Measurements from ENCODE around the gene POGK.
"Not testable (repeated sequence)": the region's sequence is repeated elsewhere in the genome, so short reads cannot be mapped to it uniquely, and the experiment has no call there.

POGK gene, protein sequence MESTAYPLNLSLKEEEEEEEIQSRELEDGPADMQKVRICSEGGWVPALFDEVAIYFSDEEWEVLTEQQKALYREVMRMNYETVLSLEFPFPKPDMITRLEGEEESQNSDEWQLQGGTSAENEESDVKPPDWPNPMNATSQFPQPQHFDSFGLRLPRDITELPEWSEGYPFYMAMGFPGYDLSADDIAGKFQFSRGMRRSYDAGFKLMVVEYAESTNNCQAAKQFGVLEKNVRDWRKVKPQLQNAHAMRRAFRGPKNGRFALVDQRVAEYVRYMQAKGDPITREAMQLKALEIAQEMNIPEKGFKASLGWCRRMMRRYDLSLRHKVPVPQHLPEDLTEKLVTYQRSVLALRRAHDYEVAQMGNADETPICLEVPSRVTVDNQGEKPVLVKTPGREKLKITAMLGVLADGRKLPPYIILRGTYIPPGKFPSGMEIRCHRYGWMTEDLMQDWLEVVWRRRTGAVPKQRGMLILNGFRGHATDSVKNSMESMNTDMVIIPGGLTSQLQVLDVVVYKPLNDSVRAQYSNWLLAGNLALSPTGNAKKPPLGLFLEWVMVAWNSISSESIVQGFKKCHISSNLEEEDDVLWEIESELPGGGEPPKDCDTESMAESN

DNA sequence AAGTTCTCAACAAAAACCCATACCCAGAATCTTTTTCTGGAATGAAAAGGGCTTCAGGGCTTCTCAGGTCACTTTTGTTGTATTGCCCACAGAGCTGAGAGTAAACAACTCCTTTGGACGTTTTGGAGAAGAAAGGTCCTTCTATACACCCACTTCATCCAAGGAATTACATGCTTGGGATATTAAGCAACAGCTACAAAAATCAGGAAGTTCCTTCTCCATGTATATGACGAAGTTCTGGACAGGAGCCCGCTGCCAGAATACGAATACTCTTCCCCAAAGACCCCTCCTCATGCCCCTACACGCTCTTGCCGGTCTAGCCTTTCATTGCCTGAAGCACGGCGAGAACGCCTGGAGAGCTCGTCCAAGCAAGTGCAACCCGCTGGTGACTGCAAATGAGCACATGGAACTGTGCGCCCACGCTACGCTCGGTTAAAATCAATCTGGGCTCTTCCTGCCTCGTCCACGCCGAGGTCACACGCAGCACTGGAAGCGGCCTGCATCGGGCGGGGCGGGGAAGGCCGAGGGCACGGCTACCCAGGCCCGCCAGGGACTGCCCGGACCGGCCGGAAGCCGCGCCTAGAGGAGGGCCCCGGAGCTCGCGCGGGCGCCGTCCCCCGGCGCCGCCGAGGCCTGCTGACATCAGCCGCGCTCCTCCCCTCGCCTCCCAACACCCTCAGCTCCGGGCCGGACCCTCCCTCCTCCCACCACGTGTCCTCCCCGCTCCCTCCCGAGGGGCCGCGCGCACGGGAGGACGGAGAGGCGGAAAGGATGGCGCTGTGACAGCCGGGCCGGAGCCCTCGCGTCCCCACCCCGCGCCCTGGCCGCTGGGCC is at the start of gene POGK:
POGK (plus strand) TSS at position 710 of the 834 bp plus-strand sequence. CDS start 1,482 bp downstream, outside the sequence.
- peak; percentile 91 for DNase-seq (ENCODE audit: low spot score)
- Mint-ChIP-seq H3K9me3 (no peaks in the 10 kb centered on the region), H3K36me3 (ENCODE audit: low read depth) (peaks cover 27% of the 10 kb centered on the region), H3K27me3 (ENCODE audit: low read depth) (peaks cover 4% of the 10 kb centered on the region), H3K4me3 (peak within 1 kb of the TSS; percentile 88), H3K4me1 (ENCODE audit: low read depth) (peaks cover 22% of the 10 kb centered on the region), H3K27ac (peak within 1 kb of the TSS; percentile 90)

DNA sequence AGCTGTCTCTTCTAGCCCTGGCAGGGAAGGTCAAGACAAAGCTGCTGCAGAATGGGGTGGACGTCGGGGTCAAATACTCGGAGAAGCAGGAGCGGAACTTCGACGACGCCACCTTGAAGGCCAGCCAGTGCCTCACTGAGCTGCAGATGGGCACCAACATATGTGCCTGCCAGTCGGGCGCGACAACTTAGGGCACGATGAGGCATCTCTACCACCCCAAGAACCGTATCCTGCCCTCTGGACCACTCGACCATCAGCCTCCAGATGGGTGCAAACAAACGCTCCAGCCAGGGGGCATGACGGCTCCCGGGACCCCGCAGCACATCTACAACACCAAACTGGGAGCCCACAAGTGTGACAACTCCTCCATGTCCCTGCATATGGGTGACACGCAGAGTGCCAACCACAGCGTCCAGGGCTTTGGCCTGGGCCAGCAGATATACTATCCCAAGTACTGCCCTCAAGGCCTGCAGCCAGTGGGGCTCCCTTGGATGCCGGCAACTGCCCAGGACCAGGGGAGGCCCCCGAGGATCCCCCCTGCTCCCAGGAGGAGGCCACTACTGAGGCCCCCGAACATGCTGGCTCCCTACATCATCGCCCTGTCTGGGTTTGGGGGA is 42.5 kb upstream of the POGK start:
- Mint-ChIP-seq H3K9me3 (no peaks in the 10 kb centered on the region), H3K36me3 (ENCODE audit: low read depth) (no peaks in the 10 kb centered on the region), H3K27me3 (ENCODE audit: low read depth) (peaks cover 6% of the 10 kb centered on the region), H3K4me3 (no peak overlapping the region), H3K4me1 (ENCODE audit: low read depth) (no peaks in the 10 kb centered on the region), H3K27ac (no peak overlapping the region)
- no peak for DNase-seq (ENCODE audit: low spot score)

DNA sequence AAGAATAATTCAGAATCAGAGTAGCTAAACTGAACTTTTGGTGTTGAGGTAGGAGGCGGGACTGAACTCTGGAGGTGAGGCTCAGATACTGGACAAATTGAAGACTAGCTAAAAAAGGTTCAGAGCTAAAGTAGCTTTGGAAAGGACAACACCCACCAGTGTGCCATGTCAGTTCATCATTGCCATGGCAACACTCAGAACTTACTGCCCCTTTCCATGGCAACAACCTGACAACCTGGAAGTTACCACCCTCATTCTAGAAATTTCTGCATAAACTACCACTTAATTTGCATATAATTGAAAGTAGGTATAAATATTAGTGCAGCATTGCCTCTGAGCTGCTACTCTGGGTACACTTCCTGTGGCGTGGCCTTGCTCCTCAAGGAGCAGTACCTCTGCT is 30.3 kb upstream of the POGK start:
- H3K27ac Mint-ChIP-seq = no peak overlapping the region
- H3K9me3 Mint-ChIP-seq = no peaks in the 10 kb centered on the region
- H3K4me1 Mint-ChIP-seq (ENCODE audit: low read depth) = peaks cover 2% of the 10 kb centered on the region
- peaks cover 7% of the 10 kb centered on the region for H3K27me3 Mint-ChIP-seq (ENCODE audit: low read depth)
- DNase-seq (ENCODE audit: low spot score) = no peak
- H3K4me3 Mint-ChIP-seq = no peak overlapping the region
- H3K36me3 Mint-ChIP-seq (ENCODE audit: low read depth) = no peaks in the 10 kb centered on the region

DNA sequence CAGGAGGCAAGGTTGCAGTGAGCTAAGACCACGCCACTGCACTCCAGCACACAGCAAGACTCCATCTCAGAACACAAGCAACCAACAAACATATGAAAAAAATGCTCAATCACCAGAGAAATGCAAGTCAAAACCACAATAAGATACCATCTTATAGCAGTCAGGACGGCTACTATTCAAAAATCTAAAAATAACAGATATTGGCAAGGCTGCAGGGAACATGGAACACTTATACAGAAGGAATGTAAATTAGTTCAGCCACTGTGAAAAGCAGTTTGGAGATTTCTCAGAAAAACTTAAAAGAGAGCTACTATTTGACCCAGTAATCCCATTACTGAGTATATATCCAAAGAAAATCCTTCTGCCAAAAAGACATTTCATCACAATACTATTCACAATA is 27.6 kb upstream of the POGK start:
- H3K36me3 Mint-ChIP-seq (ENCODE audit: low read depth) = no peaks in the 10 kb centered on the region
- DNase-seq (ENCODE audit: low spot score) = no peak
- no peak overlapping the region for H3K27ac Mint-ChIP-seq
- no peak overlapping the region for H3K4me3 Mint-ChIP-seq
- H3K27me3 Mint-ChIP-seq (ENCODE audit: low read depth) = peaks cover 7% of the 10 kb centered on the region
- H3K9me3 Mint-ChIP-seq = no peaks in the 10 kb centered on the region
- no peaks in the 10 kb centered on the region for H3K4me1 Mint-ChIP-seq (ENCODE audit: low read depth)

DNA sequence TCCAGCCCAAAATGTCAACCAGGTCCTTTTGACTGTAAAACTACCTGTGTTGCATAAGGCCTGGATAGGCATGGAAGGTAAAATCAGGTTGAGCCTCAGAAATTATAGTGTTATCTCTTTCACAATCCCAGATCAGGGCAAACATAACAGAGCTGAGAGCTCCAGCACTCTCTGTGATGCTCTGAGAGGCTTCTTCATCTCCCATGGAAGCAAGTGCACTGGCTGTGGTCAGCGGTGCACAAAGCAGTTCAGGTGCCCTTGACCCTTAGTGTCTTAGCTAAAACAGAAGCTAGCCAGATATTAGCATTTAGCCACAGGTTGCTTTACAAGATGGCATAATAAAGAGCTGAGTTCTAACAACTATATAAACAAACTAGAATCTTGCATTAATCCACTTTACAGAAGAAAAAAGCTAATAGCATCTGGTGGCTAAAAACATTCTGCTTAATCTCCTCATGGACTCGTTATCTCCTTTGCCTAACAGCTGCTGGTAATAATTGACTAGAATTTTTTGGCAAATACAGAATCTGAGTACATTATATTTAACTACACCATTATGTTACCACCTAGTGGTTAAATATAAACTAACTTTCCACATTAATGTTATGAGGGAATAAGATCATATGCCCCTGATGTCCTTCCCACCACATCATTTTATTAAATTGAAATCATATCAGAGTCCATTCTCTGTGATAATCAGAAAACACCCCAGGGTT is 25.6 kb upstream of the POGK start:
- Mint-ChIP-seq H3K9me3 (no peaks in the 10 kb centered on the region), H3K27ac (no peak overlapping the region), H3K4me1 (ENCODE audit: low read depth) (no peaks in the 10 kb centered on the region), H3K36me3 (ENCODE audit: low read depth) (no peaks in the 10 kb centered on the region), H3K27me3 (ENCODE audit: low read depth) (peaks cover 9% of the 10 kb centered on the region), H3K4me3 (no peak overlapping the region)
- no peak for DNase-seq (ENCODE audit: low spot score)

DNA sequence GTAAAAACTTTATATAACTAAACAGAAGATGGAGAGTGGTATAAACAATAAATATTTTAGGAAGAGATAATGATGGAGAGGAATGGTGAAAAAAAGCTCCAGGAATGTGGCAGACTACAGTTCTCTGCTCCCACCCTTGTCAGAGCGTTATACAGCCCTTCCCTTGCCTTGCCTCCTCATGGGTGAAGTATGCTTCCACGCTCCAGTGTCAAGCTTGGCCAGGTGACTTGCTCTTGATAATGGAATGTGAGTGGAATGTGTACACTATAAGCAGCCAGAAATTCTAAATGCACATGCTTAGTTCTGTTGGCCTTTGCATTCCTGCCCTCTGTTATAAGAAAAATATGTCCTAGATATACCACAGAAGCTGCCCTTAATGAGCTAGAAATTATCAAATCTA is 24.7 kb upstream of the POGK start:
- Mint-ChIP-seq H3K4me3 (no peak overlapping the region), H3K9me3 (no peaks in the 10 kb centered on the region), H3K36me3 (ENCODE audit: low read depth) (no peaks in the 10 kb centered on the region), H3K4me1 (ENCODE audit: low read depth) (no peaks in the 10 kb centered on the region), H3K27me3 (ENCODE audit: low read depth) (peaks cover 13% of the 10 kb centered on the region), H3K27ac (no peak overlapping the region)
- no peak for DNase-seq (ENCODE audit: low spot score)

DNA sequence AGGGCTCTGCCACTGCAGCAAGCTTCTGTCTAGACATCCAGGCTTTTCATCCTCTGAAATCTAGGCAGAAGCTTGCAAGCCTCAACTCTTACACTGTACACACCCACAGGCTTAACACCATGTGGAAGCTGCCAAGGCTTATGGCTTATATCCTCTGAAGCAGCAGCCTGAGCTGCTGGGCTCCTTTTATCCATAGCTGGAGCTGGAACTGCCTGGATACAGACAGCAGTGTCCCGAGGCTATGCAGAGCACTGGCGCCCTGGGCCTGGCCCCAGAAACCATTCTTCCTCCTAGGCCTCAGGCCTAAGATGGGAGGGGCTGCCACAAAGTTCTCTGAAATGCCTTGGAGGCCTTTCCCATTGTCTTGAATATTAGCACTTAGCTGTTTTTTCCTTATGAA is 19.3 kb upstream of the POGK start:
- no peak for DNase-seq (ENCODE audit: low spot score)
- no peak overlapping the region for H3K27ac Mint-ChIP-seq
- no peak overlapping the region for H3K4me3 Mint-ChIP-seq
- no peaks in the 10 kb centered on the region for H3K9me3 Mint-ChIP-seq
- H3K27me3 Mint-ChIP-seq (ENCODE audit: low read depth) = peaks cover 5% of the 10 kb centered on the region
- no peaks in the 10 kb centered on the region for H3K36me3 Mint-ChIP-seq (ENCODE audit: low read depth)
- H3K4me1 Mint-ChIP-seq (ENCODE audit: low read depth) = no peaks in the 10 kb centered on the region

DNA sequence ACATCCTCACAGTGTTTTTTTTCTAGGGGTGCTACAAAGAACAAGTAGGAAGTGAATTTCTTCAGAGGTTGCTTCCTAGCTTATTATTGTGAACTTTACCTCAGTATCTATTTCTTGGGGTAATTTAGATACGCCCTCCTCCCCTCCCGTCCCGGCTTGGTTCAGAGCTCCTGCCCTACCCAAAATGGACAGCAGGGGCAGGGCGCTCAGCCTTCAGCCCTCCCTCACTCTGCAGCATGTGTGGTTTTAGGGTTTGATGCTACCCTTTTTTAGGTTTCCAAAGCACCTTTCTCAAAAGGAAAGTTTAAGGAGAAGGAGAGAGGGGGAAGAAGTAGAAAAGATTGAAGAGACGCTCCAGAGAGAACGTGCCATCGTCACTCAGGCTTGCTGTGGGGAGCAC is 16.9 kb upstream of the POGK start:
- Mint-ChIP-seq H3K9me3 (no peaks in the 10 kb centered on the region), H3K36me3 (ENCODE audit: low read depth) (no peaks in the 10 kb centered on the region), H3K27me3 (ENCODE audit: low read depth) (peaks cover 5% of the 10 kb centered on the region), H3K4me3 (no peak overlapping the region), H3K4me1 (ENCODE audit: low read depth) (no peaks in the 10 kb centered on the region), H3K27ac (no peak overlapping the region)
- no peak for DNase-seq (ENCODE audit: low spot score)

DNA sequence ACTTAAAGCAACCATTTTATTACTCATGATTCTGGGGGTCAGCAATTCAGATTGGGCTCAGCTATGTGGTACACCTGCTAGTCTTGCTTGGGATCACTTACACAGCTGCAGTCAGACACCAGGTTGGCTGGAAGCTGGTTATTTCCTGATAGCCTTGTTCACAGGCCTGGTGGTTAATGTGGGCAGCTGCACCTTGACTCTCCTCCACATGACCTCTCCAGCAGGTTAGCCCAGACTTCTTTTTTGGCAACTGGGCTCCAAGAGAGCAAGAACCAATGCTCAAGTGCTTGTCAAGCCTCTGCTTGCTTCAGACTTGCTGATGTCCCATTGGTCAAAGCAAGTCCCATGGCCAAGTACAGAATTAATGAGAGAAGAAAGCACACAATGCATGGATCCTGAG is 11.8 kb upstream of the POGK start:
- no peak for DNase-seq (ENCODE audit: low spot score)
- Mint-ChIP-seq H3K27ac (no peak overlapping the region), H3K4me1 (ENCODE audit: low read depth) (no peaks in the 10 kb centered on the region), H3K4me3 (no peak overlapping the region), H3K9me3 (peaks cover 21% of the 10 kb centered on the region), H3K36me3 (ENCODE audit: low read depth) (no peaks in the 10 kb centered on the region), H3K27me3 (ENCODE audit: low read depth) (peaks cover 7% of the 10 kb centered on the region)

DNA sequence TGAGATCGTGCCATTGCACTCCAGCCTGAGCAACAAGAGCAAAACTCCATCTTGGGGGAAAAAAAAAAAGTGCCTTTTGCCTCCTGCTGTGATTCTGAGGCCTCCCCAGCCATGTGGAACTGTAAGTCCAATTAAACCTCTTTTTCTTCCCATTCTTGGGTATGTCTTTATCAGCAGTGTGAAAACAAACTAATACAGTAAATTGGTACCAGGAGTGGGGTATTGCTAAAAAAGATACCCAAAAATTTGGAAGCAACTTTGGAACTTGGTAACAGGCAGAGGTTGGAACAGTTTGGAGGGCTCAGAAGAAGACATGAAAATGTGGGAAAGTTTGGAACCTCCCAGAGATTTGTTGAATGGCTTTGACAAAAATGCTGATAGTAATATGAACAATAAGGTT is 9.5 kb upstream of the POGK start:
- not testable (repeated sequence) for H3K4me3 Mint-ChIP-seq; H3K36me3 Mint-ChIP-seq (ENCODE audit: low read depth); DNase-seq (ENCODE audit: low spot score); H3K27ac Mint-ChIP-seq; H3K4me1 Mint-ChIP-seq (ENCODE audit: low read depth)
- H3K27me3 Mint-ChIP-seq (ENCODE audit: low read depth) = peaks cover 11% of the 10 kb centered on the region
- H3K9me3 Mint-ChIP-seq = peaks cover 21% of the 10 kb centered on the region

DNA sequence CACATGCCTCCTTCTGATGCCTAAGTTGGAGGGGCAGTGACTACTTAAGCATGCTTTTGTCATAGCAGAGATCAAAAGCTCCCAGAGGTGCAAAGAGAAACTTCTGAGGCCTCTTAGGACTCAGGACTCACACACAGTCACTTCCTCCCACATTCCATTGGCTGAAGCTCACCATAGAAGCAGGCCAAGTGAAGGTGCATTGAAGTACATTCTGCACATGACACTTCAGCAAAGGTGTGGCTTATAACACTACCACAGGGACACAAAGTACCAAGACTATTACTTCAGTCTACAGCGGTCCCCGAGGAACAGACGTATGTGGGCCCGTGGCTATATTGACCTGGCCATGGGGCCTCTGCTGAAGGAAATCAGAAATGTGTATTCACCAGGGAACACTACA is 2.5 kb upstream of the POGK start:
- Mint-ChIP-seq H3K27me3 (ENCODE audit: low read depth) (peaks cover 7% of the 10 kb centered on the region), H3K36me3 (ENCODE audit: low read depth) (peaks cover 11% of the 10 kb centered on the region), H3K27ac (no peak overlapping the region), H3K9me3 (peaks cover 4% of the 10 kb centered on the region), H3K4me1 (ENCODE audit: low read depth) (peaks cover 19% of the 10 kb centered on the region), H3K4me3 (no peak overlapping the region)
- no peak for DNase-seq (ENCODE audit: low spot score)

DNA sequence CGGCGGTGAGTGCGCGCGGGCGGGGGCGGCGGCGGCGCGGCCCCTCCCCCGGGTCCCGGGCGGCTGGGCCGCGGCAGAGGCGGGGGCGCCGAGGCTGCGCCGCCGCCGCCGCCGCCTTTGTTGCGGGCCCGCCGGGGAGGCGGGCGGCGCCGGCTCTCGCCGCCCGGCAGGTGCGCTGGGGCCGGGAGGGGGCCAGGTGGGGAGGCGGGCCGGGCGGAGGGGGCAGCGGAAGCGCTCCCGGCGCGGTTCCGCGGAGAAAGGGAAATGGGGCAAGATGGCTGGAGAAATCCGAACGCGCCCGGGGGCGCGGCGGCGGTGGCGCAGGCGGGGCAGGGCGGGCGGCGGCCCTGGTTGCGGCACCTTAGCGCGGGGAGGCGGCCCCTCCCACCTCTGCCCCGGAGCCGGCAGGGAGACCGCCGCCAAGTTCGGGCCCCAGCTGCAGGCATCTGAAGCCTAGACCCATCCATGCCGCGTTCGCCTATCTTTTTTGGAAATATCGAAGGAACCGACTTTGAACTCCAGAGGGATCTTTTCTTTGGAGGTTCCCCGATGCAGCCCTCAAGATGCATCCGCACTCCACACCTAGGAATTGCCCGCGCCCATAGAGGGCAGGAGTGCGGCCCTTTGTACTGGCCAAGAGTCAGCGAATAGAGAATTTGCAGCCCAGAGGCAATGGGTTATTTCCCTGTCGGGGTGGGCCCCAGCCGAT is 479 bp downstream of the POGK start:
- Mint-ChIP-seq H3K27ac (peak overlapping the region; percentile 69), H3K9me3 (no peaks in the 10 kb centered on the region), H3K4me1 (ENCODE audit: low read depth) (peaks cover 29% of the 10 kb centered on the region), H3K27me3 (ENCODE audit: low read depth) (no peaks in the 10 kb centered on the region), H3K36me3 (ENCODE audit: low read depth) (peaks cover 34% of the 10 kb centered on the region), H3K4me3 (peak overlapping the region; percentile 85)
- DNase-seq (ENCODE audit: low spot score) = peak; percentile 37

Measured in T-helper 2 cell treated with Interferon-gamma antibody and Interleukin-4, amounts not matched to agents 5 μg/mL and 100 μg/mL, for 36 hours (primary cell).